Limb (tissue), 2 donors: ENCODE data around the gene RPL38.

Experiments used
- DNase-seq, 2 donors: peaks; one replicate each; pipeline ENCODE4 v3.0.0-alpha.2; 2016; ENCODE audit errors: extremely low spot score in 2 of 2

The RPL38 gene

DNA sequence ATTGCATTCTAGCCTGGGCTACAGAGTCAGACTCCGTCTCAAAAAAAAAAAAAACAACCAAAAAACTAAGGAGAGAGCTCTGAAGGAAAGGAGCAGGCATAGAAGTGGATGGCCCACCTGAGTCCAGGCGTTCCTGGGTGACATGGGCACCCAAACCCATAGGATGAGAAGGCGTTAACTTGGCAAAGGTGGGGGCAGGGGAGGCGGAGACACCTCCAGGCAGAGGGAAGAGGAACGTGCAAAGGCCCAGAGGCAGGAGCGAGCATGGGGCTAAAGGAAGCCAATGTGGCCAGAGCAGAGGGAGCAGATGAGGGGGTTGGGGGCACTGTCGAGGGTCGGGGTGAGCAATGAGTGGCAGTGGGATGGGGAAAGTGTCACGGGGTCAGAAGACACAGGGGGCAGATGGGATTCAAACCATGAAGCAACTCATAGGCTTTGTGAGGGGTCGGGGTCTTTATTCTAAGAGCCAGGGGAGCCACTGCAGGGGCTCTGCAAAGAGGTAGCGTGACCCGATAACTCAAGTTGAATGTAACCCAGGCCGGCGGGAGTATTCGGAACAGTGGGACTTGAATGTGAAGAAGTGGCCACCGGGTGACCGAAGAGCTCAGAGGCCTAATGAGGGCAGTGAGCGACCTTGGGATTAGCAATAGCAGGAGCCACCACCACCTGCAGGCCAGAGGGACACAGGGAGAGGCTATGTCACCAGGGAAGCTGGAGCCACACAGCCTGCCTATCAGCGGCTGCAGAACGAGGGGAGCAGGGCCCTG lies 21.7 kb downstream of the RPL38 start:
- no peak for DNase-seq

DNA sequence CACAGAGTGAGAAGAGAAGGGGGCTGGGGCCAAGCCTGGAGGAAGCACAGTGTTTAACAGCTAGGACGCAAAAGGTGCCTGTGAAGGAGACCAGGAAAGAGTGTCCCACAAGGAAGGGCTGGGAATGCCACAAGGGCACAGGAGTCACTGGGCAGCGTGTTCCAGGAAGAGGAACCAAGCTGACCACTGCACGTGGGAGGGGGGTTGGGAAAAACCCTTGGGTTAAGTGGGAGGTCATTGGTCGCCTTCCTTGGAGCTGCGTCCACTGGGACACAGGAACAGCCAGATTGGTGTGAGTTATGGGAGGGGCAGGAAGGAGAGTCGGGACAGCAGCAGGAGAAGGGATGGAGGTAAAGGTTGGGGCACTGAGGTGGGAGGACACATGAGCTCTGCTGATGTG lies 22.8 kb downstream of the RPL38 start:
- DNase-seq = no peak

DNA sequence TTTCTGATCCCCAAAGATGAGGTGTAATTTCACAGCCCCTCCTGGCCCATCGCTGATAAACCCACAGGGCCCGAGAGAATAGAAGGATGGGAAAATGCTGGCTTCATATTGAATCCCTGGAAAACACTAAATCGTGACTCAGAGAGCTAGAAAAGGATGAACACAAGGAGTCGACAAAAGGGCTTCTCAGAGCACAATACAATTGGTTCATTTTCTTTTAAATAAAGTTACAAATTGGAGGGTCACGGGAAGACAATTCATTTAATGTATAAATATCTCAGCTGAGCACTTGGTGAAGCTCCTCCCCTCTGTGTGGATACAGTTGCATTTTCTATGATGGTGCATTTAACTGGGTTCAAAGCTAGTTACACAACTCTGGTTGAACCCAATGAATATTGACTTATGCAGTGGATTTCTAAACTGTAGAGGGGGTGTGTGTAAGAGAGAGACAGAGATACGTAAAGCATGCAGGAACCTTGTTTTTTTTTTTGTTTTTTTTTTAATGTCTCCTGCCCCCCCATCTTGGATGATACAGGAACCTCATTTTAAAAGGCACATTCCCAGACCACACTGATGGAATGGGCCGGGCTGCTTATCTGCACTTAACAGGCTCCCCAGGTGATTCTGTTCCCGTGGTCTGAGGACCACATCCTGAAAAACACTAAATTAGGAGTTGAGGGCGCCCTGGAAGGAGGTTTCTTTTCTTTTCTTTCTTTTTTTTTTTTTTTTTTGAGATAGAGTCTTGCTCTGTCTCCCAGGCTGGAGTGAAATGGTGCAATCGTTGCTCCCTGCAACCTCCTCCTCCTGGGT lies 24.0 kb downstream of the RPL38 start:
- no peak for DNase-seq

- no peak for DNase-seq
These were observed 25.0 kb downstream of the RPL38 start for GRCh38 chr17:74228306-74228978.

DNA sequence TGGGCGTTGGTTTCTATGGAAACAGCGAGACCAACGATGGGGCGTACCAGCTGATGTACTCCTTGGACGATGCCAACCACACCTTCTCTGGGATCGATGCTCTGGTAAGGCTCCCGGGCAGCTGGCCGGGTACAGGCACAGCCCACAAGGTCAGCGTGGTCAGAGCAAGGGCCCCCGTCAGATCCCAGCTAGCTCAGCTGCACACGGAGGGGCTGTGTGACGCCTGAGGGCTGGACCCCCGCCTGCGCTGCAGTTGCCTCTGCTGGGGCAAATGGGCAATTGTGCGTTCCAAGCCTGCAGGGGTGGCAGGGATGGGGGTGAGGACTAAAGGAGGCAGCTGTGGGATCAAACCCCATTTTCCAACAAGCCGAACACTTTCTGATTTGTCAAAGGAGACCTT lies 27.4 kb downstream of the RPL38 start:
- DNase-seq = no peak

GRCh38 chr17:74231928-74232907 lies 28.7 kb downstream of the RPL38 start:
- no peak for DNase-seq

DNA sequence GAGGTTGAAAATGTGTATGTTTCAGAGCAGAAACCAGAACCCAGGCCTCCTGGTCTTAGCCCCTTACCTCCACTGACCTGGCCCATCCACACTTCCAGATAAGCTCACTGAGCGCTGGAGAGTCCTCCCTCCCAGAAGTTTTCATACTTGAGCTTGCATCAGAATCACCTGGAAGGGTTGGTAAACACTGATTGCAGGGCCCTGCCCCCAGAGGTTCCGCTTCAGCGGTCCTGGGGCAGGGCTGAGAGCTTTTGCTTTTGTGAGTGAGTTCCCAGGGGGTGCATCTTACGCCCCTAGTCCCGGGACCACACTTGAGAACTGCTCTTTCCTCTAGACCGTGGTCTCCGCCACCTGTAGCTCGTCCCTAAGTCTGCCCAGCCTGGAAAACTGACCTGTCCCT lies 30.5 kb downstream of the RPL38 start:
- DNase-seq = no peak

GRCh38 chr17:74234486-74234885 lies 31.0 kb downstream of the RPL38 start:
- no peak for DNase-seq

DNA sequence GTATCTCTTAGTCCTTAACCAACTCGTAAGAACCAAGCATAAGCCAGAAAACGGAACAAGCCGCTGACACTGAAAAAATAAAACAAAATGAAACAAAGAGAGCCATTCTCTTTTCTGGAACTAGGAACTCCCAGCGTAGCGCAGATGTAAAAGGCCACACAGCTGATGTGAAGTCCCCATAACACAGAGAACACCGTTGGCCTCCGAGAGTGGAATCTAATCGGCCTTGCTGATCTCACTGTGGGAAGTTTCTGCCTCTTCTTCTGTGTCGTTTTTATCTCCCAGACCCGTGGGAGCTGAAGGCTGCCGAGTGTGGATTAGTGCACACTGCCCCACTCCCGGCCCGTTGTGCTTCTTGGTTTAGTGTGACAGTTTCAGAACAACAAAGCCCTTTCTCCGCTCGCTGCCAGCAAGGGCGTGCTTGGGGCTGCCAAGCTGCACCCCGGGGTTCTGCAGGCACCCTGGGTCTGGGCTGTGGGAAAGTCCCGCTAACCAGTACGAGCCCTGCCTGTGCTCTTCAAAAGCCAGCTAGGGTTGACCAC lies 31.6 kb downstream of the RPL38 start:
- DNase-seq = no peak

- DNase-seq = no peak
These were observed 32.5 kb downstream of the RPL38 start for GRCh38 chr17:74235911-74236371.

DNA sequence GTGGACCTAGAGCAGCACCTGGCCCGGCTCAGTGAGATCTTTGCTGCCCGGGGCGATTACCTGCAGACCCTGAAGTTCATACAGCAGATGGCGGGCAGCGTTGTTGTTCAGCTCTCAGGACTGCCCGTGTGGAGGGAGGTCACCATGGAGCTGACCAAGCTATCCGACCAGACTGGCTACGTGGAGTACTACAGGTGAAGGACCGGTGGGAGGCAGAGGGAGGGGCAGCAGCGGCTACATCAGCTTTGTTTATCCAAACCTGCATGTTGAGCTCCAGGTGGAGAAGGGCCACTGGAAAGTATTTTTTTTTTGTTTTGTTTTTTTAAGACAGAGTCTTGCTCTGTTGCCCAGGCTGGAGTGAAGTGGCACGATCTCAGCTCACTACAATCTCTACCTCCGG lies 33.8 kb downstream of the RPL38 start:
- no peak for DNase-seq

DNA sequence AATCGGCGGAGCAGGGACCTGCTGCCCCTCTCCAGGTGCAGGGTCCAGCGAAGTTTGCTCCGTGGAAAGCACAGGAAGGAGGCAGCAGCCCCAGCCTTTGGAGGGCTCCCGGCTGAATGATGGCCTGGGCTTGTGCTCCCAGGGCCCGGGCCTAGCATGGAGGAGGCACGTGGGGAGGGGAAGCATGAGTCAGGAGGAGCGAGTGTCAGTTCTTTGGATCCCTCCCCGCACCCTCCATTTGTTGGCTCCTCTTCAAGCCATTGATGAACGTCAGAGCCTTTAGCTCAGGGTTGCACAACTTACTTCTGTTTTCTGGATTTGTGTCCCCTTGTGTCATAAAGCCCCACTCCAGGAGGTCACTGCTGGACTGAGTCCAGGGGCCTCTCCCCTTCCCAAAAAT lies 35.7 kb downstream of the RPL38 start:
- DNase-seq = no peak

- peak; percentile 76 to 77 for DNase-seq
These were observed 37.2 kb downstream of the RPL38 start for GRCh38 chr17:74240618-74241205.

DNA sequence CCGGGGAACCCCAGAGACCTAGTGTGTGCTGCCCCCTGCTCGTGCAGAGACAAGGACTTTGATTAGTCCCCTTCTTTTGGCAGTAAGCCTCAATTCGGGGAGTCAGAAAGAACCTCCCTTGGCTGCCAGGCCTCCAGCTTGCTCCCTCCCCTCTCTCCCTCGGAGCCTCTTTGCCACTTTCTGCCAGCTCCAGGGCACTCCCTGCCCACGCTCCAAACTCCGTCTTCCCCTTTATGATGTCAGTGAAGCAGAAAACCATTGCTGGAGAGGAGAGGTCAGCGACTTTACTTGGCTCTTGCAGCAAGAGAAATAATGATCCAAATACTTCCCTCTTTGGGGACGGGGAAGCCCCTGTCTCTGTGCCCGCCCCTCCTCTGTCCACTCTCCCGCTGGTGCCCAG lies 38.0 kb downstream of the RPL38 start:
- no peak for DNase-seq

GRCh38 chr17:74241847-74242246 lies 38.4 kb downstream of the RPL38 start:
- no peak for DNase-seq

- no peak for DNase-seq
These were observed 39.7 kb downstream of the RPL38 start for GRCh38 chr17:74243013-74243755.

DNA sequence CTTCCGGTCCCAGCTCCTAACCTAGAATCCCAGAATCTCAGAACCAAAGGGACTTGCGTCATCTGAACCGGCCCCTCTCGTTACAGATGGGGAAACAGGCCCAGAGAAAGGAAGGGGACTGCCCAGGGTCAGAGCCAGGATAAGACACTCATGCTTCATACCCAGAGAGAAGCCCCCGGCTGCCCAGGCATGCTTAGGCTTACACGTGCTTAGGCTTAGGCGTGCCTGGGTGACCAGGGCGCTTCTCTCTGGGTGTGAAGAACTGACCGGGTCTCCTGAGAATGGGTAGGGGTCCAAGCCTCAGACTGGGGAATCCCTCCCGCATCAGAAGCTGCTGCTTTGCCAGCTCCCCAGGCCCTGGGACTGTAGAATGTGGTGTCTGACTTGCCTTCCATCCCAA lies 40.6 kb downstream of the RPL38 start:
- DNase-seq = no peak

GRCh38 chr17:74244548-74244947 lies 41.1 kb downstream of the RPL38 start:
- no peak for DNase-seq

- DNase-seq = peak in 1 of 2 donors; percentile 60
These were observed 41.8 kb downstream of the RPL38 start for GRCh38 chr17:74245145-74245831.
